Uterus (tissue), 2 donors: ENCODE results near the gene PCNX1.

ENCODE experiments used
- POLR2A ChIP-seq, 2 donors: fragments of 450-650 bp; IDR thresholded peaks; one replicate each; pipeline ENCODE4 v1.6.1; 2016; ENCODE audit warnings: antibody characterized with exemption in 2 of 2, mild to moderate bottlenecking in 1 of 2, moderate library complexity in 1 of 2
- TF ChIP-seq, protein P1 (sequence below), 4 experiments: fragments of 200-600 bp in 2 of 4; fragments of 450-650 bp in 2 of 4; sonication (generic) in 2 of 4; IDR thresholded peaks; one replicate each; pipeline ENCODE4 v1.5.1; 2016 to 2019; ENCODE audit warnings: antibody characterized with exemption in 4 of 4, mild to moderate bottlenecking in 2 of 4, moderate library complexity in 1 of 4

DNA sequence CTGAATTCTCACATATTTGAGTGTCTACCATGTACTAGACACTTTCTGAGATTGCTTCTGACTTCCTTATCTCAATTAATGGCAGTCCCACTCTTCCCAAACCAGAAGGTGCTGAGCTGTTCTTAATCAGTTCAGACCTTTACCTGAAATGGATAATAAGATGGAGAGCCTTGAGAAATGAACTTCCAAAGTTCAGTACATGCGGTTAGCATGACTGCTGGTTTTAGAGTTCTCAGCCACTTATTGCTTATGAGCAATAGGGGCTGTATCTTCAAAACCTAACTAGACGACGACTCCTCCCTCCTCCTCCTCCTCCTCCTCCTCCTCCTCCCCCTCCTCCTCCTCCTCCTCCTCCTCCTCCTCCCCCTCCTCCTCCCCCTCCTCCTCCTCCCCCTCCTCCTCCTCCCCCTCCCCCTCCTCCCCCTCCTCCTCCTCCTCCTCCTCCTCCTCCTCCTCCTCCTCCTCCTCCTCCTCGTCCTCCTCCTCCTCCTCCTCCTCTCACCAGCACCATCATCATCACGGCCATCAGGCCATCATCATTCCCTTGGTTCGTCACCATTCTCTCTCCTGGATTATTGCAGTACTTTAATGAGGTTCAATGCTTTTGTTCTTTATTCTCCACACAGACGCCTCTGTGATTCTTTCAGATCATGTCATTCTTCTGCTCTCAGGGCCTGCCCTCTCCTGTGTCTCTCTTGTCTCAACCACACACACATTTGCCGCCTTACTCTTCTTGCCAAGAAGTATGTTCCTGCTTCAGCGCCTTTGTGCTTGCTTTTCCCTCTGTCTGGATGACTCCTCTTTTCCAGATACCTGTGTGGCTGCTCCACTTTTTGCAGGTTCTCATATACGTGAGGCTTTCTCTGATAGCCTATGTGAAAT, 2.7 kb downstream of the PCNX1 start:
- TF ChIP-seq, protein P1, sequence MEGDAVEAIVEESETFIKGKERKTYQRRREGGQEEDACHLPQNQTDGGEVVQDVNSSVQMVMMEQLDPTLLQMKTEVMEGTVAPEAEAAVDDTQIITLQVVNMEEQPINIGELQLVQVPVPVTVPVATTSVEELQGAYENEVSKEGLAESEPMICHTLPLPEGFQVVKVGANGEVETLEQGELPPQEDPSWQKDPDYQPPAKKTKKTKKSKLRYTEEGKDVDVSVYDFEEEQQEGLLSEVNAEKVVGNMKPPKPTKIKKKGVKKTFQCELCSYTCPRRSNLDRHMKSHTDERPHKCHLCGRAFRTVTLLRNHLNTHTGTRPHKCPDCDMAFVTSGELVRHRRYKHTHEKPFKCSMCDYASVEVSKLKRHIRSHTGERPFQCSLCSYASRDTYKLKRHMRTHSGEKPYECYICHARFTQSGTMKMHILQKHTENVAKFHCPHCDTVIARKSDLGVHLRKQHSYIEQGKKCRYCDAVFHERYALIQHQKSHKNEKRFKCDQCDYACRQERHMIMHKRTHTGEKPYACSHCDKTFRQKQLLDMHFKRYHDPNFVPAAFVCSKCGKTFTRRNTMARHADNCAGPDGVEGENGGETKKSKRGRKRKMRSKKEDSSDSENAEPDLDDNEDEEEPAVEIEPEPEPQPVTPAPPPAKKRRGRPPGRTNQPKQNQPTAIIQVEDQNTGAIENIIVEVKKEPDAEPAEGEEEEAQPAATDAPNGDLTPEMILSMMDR (IDR thresholded peaks at IDR 0.05) = no peak
- TF ChIP-seq POLR2A (IDR thresholded peaks at IDR 0.05) = no peak
